IMR-90 (cell line): ENCODE results near the gene EGFL7.

Experiments
- BHLHE40 ChIP-seq: fragments of 150-350 bp; IDR thresholded peaks from 2 replicates; pipeline ENCODE4 v1.6.1; 2016; ENCODE audit warnings: mild to moderate bottlenecking, low read depth, low read length
- CTCF ChIP-seq: conservative IDR thresholded peaks from 2 replicates; pipeline ENCODE4 v1.5.1; 2012; ENCODE audit warnings: mild to moderate bottlenecking, low read depth, low read length, improper control_type of control experiment
- MAZ ChIP-seq: IDR thresholded peaks from 2 replicates; pipeline ENCODE4 v1.6.1; 2012; ENCODE audit warnings: low read depth, mild to moderate bottlenecking, low read length, improper control_type of control experiment, moderate library complexity, borderline replicate concordance
- NFE2L2 ChIP-seq: fragments of 150-350 bp; IDR thresholded peaks from 2 replicates; pipeline ENCODE4 v1.6.1; 2016; ENCODE audit warnings: low read depth, mild to moderate bottlenecking, low read length
- POLR2A ChIP-seq: IDR thresholded peaks from 2 replicates; pipeline ENCODE4 v1.6.1; 2012; ENCODE audit warnings: mild to moderate bottlenecking, low read depth, low read length
- RAD21 ChIP-seq: IDR thresholded peaks from 2 replicates; pipeline ENCODE4 v1.6.1; 2012; ENCODE audit warnings: low read length, improper control_type of control experiment
- RCOR1 ChIP-seq: IDR thresholded peaks from 2 replicates; pipeline ENCODE4 v1.6.1; 2012; ENCODE audit warnings: mild to moderate bottlenecking, low read length, improper control_type of control experiment; ENCODE audit not compliant: insufficient replicate concordance
- RFX5 ChIP-seq: IDR thresholded peaks from 2 replicates; pipeline ENCODE4 v1.8.0; 2012; ENCODE audit warnings: low read depth, mild to moderate bottlenecking, low read length, moderate library complexity
- SMC3 ChIP-seq: fragments of 150-350 bp; IDR thresholded peaks from 2 replicates; pipeline ENCODE4 v1.6.1; 2016; ENCODE audit warnings: low read depth, mild to moderate bottlenecking, antibody characterized with exemption, low read length, moderate library complexity
- USF2 ChIP-seq: fragments of 150-350 bp; IDR thresholded peaks from 2 replicates; pipeline ENCODE4 v1.6.1; 2017; ENCODE audit warnings: mild to moderate bottlenecking, antibody characterized with exemption, low read length, low read depth

- TF ChIP-seq CTCF (no peak), MAZ (no peak), USF2 (no peak), RAD21 (no peak), POLR2A (no peak), RFX5 (no peak), NFE2L2 (no peak), SMC3 (no peak), BHLHE40 (no peak), RCOR1 (no peak)
Observed at GRCh38 chr9:136678624-136679023, 15.9 kb downstream of the EGFL7 start.
